ENCODE measurements around the gene CLTC.

Gene CLTC

GRCh38 chr17:59693582-59693981, 73.9 kb downstream of the CLTC start:
- TF ChIP-seq CTCF (IDR thresholded peaks at IDR 0.05; ENCODE audit: insufficient read depth, low read depth, low read length, missing control alignments): no peak

GRCh38 chr17:59694344-59694743, 74.6 kb downstream of the CLTC start:
- DNase-seq (ENCODE audit: low read depth): no peak
- H3K4me3 ChIP-seq (ENCODE audit: low read length): no peak overlapping the region
- TF ChIP-seq CTCF (IDR thresholded peaks at IDR 0.05; ENCODE audit: insufficient read depth, low read depth, low read length, missing control alignments): no peak

More at GRCh38 chr17:59693582-59693981, 73.9 kb downstream of the CLTC start:
- H3K4me3 ChIP-seq (ENCODE audit: low read length): no peak overlapping the region
- no peak for DNase-seq (ENCODE audit: low read depth)

- DNase-seq (ENCODE audit: low read depth): no peak
- TF ChIP-seq CTCF (IDR thresholded peaks at IDR 0.05; ENCODE audit: insufficient read depth, low read depth, low read length, missing control alignments): no peak
- no peak overlapping the region for H3K4me3 ChIP-seq (ENCODE audit: low read length)
Observed at GRCh38 chr17:59695945-59696681, 76.4 kb downstream of the CLTC start.

- DNase-seq (ENCODE audit: low read depth): no peak
- no peak for TF ChIP-seq CTCF (IDR thresholded peaks at IDR 0.05; ENCODE audit: insufficient read depth, low read depth, low read length, missing control alignments)
- H3K4me3 ChIP-seq (ENCODE audit: low read length): no peak overlapping the region
Observed at GRCh38 chr17:59696682-59697277, 77.1 kb downstream of the CLTC start.

- TF ChIP-seq CTCF (IDR thresholded peaks at IDR 0.05; ENCODE audit: insufficient read depth, low read depth, low read length, missing control alignments): no peak
- DNase-seq (ENCODE audit: low read depth): no peak
- no peak overlapping the region for H3K4me3 ChIP-seq (ENCODE audit: low read length)
Observed at GRCh38 chr17:59698143-59698542, 78.4 kb downstream of the CLTC start.

GRCh38 chr17:59699218-59699617, 79.5 kb downstream of the CLTC start:
- DNase-seq (ENCODE audit: low read depth): no peak
- no peak overlapping the region for H3K4me3 ChIP-seq (ENCODE audit: low read length)
- no peak for TF ChIP-seq CTCF (IDR thresholded peaks at IDR 0.05; ENCODE audit: insufficient read depth, low read depth, low read length, missing control alignments)

- DNase-seq (ENCODE audit: low read depth): no peak
- TF ChIP-seq CTCF (IDR thresholded peaks at IDR 0.05; ENCODE audit: insufficient read depth, low read depth, low read length, missing control alignments): no peak
- H3K4me3 ChIP-seq (ENCODE audit: low read length): no peak overlapping the region
Observed at GRCh38 chr17:59699786-59700185, 80.1 kb downstream of the CLTC start.

Data from epithelial cell of esophagus (primary cell).